Astrocyte of the cerebellum (primary cell): ENCODE data around the gene PPP2R5C.
"Not testable (repeated sequence)": the region's sequence is repeated elsewhere in the genome, so short reads cannot be mapped to it uniquely, and the experiment has no call there.

ENCODE experiments used
- DNase-seq: peaks from one replicate; pipeline ENCODE4 v3.0.0-alpha.2; 2011; ENCODE audit warnings: low read depth
- H3K4me3 ChIP-seq: 2 replicates; pipeline ENCODE4 v1.5.1; 2011; ENCODE audit warnings: mild to moderate bottlenecking, low read depth, low read length, moderate library complexity
- CTCF ChIP-seq: IDR thresholded peaks from 2 replicates; pipeline ENCODE4 v1.5.1; 2012; ENCODE audit warnings: low read length, low read depth, moderate library complexity, mild to moderate bottlenecking; ENCODE audit errors: missing control alignments
- in situ Hi-C: cut with HindIII; loops from 2 replicates; pipeline ENCODE4 v1.10.0; 2017; ENCODE audit warnings: low sequenced_read_pairs

The PPP2R5C gene

DNA sequence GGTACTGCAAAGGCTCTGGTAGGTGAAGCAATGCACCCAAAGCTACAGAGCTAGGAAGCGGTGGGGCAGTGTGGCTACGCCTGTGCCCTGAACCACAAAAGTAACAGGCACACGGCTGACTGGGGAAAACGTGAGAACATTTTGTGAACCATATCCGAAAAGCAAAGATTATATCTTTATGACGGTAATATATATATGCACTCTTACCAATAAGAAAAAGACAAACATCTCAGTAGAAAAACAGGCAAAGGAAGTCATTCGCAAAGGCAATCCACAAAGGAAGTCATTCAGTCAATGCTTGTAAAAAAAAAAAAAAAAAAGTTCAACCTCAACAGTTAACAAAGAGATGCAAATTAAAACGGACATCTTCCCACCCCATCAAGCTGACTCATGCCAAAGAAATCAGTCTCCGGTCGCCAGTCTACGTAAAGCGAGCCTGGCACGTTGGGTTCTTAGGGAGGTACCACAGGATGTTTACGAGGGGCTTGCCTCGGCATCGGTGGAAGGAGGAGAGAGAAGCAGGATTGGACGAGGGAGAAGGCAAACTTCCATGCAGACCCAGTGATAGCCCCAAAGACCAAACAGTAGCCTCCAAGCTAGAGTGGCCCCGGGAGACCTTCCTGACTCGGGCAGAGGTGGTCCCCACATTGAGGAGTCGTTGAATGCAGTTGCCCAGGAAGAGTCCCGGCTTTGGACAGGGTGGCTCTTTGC lies 39.4 kb upstream of the PPP2R5C start:
- TF ChIP-seq CTCF: no peak
- no peak overlapping the region for H3K4me3 ChIP-seq
- DNase-seq: peak; percentile 5
- in situ Hi-C loops: no loop called here

DNA sequence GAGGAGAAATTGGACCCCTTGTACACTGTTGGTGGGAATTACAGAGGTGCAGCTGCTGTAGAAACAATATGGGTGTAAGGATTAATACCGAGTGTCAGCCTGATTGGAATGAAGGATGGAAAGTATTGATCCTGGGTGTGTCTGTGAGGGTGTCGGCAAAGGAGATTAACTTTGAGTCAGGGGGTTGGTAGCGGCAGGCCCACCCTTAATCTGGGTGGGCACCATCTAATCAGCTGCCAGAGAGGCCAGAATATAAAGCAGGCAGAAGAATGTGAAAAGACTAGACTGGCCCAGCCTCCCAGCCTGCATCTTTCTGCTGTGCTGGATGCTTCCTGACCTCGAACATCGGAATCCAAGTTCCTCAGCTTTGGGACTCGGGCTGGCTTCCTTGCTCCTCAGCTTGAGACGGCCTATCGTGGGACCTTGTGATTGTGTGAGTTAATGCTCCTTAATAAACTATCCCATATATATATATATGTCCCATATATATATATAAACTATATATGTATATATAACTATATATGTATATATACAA lies 38.4 kb upstream of the PPP2R5C start:
- H3K4me3 ChIP-seq: no peak overlapping the region
- TF ChIP-seq CTCF: no peak
- DNase-seq: no peak
- in situ Hi-C loops: no loop called here

- H3K4me3 ChIP-seq, DNase-seq, in situ Hi-C loops: not testable (repeated sequence)
These were observed 35.9 kb upstream of the PPP2R5C start for GRCh38 chr14:101725652-101726051.

GRCh38 chr14:101726295-101726953 lies 35.1 kb upstream of the PPP2R5C start:
- in situ Hi-C loops: no loop called here
- H3K4me3 ChIP-seq: no peak overlapping the region
- DNase-seq: no peak
- TF ChIP-seq CTCF: no peak

GRCh38 chr14:101726954-101727302 lies 34.6 kb upstream of the PPP2R5C start:
- in situ Hi-C loops: no loop called here
- no peak for TF ChIP-seq CTCF
- H3K4me3 ChIP-seq: no peak overlapping the region
- no peak for DNase-seq

- in situ Hi-C loops: no loop called here
- H3K4me3 ChIP-seq: no peak overlapping the region
- no peak for DNase-seq
- no peak for TF ChIP-seq CTCF
These were observed 33.7 kb upstream of the PPP2R5C start for GRCh38 chr14:101727611-101728366.
